Measurements from ENCODE around the gene MAS1. TPM values are rescaled to one million over a fixed set of nuclear protein-coding genes. Genes with fewer than 3 reads are reported as not detected.
A peak's percentile ranks its signal among the peaks of the same experiment; 100 is the strongest.
"Not testable (repeated sequence)": the region's sequence is repeated elsewhere in the genome, so short reads cannot be mapped to it uniquely, and the experiment has no call there.

Gene MAS1
- total RNA-seq (2014; rRNA removed; shearing (Covaris generic)), result not detected in 2 replicates
- polyA plus RNA-seq (2015; cell fraction: cytosol; rRNA removed), result not detected in 2 replicates
- polyA plus RNA-seq (2015; cell fraction: nucleus; rRNA removed), result not detected in 2 replicates

DNA sequence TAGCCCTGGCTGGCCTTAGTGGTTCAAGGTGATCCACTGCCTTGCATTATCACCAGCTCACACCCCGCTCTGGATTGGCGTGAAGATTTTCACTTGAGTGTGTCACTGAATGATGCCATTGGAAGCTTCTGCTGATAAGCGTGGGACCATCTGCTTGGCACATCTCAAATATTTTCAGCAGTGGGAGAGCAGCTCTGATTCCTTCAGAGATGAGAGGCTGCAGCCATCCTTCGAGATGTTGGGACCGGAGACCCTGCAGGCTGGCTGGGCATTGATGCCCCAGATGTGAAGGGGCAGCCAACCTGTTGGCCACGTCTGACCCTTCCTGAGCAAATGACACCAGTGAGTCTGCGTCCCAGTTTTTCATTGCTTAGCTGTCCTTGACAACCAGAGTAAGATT is at the start of gene MAS1:
MAS1 (plus strand) TSS at position 197 of the 400 bp plus-strand sequence. CDS start 15,968 bp downstream, outside the sequence.
- in situ Hi-C loops (cut with HindIII; ENCODE audit: low pct_unique_long_range_greater_than_20kb, low sequenced_read_pairs), result no loop called here
- DNase-seq (ENCODE audit: low read depth, low spot score), result no peak

DNA sequence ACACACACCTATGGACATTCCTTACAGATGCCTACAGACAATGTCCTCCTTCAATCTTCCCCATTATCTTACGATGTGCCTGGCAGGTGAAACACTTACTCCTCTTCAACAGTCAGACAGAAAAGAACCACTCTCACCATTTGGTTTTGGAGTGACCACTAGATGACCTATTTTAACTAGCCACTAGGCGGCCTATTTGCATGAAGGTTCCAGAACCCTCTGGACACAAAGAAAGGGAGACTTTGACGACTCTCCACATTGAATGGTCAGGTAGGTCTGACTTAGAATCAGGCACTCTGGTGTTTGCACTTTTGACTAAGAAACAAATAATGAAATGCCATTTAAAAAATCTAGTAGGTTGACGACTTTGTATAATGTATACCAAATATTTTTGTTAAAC is 48.8 kb upstream of the MAS1 start:
- in situ Hi-C loops (cut with HindIII; ENCODE audit: low pct_unique_long_range_greater_than_20kb, low sequenced_read_pairs), result no loop called here
- DNase-seq (ENCODE audit: low read depth, low spot score), result peak; percentile 43

DNA sequence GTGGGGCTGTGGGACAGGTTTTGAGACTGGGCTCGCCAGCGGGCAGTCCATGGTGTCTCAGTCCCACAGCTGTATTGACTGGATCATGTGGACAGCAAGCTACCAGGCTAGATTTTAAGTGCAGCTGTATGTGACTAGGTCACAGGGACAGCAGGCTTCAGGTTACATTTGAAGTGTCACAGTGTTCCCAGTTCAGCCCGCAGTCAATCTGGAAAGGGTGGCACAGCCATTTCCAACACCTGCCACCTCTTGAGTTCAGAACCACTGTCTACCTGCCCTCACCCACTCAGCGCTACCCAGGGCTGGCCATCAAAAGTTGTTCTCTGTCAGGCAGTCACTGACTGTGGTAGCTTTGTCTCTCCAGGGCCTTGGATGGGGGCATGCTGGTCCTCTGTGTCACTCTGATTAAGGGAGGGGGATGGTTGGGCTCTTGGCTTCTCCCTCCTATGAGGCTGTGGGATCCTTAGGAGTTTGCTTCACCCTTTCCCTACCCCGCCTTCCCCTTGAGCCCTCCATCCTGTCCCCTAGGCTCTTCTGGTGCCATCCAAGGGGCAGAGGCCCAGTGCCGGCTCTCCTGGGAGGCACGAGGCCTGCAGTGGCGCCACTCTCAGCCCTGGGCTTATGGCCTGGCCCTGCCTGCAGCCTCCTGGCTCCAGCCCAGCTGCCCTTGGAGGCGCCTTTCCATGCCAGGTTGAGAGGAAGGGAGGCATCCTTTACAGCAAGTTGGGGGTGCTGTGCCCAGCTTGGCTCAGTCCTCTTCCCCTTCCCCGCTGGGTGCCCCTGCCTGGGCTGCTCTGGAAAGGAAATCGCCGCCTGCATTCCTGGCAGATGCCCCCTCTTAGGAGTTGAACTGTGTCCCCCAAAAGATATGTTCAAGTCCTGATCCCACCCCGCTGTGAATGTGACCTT is 45.8 kb upstream of the MAS1 start:
- no peak for DNase-seq (ENCODE audit: low read depth, low spot score)
- in situ Hi-C loops (cut with HindIII; ENCODE audit: low pct_unique_long_range_greater_than_20kb, low sequenced_read_pairs), result no loop called here

DNA sequence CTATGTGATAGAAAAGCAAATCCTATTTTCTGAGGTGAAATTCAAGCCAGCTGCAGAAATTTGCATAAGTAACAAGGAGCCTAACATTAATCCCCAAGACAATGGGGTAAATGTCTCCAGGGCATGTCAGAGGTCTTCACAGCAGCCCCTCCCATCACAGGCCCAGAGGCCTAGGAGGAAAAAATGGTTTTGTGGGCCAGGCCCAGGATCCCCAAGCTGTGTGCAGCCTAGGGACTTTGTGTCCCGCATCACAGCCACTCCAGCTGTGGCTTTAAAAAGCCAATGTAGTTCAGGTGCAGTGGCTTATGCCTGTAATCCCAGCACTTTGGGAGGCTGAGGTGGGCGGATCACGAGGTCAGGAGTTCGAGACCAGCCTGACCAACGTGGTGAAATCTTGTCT is 42.2 kb upstream of the MAS1 start:
- in situ Hi-C loops (cut with HindIII; ENCODE audit: low pct_unique_long_range_greater_than_20kb, low sequenced_read_pairs); DNase-seq (ENCODE audit: low read depth, low spot score): not testable (repeated sequence)

DNA sequence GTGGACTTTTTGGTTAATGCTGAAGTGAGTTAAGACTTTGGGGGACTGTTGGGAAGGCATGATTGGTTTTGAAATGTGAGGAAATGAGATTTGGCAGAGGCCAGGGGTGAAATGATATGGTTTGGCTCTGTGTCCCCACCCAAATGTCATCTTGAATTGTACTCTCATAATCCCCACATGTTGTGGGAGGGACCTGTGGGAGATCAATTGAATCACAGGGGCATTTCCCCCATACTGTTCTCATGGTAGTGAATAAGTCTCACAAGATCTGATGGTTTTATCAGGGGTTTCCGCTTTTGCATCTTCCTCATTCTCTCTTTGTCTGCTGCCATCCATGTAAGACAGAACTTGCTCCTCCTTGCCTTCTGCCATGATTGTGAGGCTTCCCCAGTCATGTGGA is 40.9 kb upstream of the MAS1 start:
- in situ Hi-C loops (cut with HindIII; ENCODE audit: low pct_unique_long_range_greater_than_20kb, low sequenced_read_pairs); DNase-seq (ENCODE audit: low read depth, low spot score): not testable (repeated sequence)

DNA sequence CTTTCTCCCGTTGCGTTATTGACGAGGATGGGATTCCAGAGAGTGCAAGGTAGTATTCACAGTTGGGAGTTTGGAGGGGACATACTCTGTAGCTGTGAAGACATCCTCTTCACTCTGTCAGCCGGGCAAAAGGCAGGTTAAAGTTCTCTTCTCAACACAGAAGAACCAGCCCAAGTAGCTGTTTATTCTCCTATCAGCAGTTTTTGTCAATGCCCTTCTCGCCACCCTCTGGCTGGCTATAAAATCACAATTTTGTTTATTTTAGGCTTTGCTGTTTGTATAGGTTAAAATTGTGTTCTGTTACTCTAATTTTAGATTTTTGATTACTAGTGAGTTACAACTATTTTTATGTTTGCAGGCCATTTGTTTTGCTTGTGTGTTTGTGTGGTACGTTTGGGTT is 37.9 kb upstream of the MAS1 start:
- in situ Hi-C loops (cut with HindIII; ENCODE audit: low pct_unique_long_range_greater_than_20kb, low sequenced_read_pairs), result no loop called here
- peak; percentile 38 for DNase-seq (ENCODE audit: low read depth, low spot score)

DNA sequence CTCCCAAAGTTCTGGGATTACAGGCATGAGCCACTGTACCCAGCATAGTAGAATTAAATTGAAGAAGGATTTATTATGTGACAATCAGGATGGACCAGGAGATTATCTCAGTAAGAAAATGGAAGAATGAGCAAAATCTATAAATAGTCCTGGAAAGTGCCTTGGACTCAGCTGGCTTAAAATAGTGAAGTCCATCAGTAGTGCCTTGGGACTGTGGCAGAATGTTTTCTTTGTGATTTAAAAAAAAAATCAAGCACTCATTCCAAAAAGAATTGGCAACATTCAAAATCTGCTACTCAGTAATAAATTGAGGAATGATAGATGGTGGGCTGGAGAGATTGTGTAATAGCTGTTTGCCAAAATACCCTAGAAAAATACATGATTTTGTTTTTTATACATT is 37.0 kb upstream of the MAS1 start:
- in situ Hi-C loops (cut with HindIII; ENCODE audit: low pct_unique_long_range_greater_than_20kb, low sequenced_read_pairs), result no loop called here
- DNase-seq (ENCODE audit: low read depth, low spot score), result no peak

DNA sequence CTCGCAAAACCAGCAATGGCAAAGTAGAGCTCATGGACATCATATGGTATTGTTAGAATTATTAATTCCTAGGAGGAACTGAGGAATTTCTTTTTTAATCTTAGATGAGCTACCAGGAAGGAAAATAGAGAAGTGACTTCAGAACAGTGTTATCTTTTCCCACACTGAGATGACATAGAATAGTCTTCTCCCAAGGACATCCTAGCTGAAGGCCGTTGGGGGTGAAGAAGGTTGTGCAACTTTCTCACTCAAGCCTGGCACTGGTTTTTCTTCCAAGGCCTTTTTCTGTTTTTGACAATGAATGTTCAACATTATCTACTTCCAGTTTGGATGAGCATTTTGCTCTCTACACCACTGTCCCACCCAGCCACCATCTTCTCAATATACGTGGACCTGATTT is 35.8 kb upstream of the MAS1 start:
- no peak for DNase-seq (ENCODE audit: low read depth, low spot score)
- in situ Hi-C loops (cut with HindIII; ENCODE audit: low pct_unique_long_range_greater_than_20kb, low sequenced_read_pairs), result no loop called here

DNA sequence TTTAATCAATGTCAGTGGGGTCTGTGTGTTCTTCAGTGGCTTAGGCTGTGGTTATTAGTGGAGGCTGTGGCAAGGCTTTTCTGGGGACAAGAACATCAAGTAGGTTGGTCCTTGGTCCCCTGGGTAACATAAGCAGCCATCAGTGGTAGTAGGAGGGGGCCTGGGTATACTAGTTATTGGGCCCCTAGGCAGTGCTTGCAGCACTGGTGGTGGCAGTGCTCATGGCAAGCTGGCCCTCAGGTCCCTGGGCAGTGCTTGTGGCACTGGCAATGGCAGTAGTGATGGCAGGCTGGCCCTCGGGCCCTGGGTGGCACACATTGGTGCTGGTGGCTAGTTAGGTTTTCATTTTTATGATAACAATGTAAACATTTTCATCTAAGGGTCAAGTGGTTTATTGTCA is 32.5 kb upstream of the MAS1 start:
- DNase-seq (ENCODE audit: low read depth, low spot score), result no peak
- in situ Hi-C loops (cut with HindIII; ENCODE audit: low pct_unique_long_range_greater_than_20kb, low sequenced_read_pairs), result no loop called here

DNA sequence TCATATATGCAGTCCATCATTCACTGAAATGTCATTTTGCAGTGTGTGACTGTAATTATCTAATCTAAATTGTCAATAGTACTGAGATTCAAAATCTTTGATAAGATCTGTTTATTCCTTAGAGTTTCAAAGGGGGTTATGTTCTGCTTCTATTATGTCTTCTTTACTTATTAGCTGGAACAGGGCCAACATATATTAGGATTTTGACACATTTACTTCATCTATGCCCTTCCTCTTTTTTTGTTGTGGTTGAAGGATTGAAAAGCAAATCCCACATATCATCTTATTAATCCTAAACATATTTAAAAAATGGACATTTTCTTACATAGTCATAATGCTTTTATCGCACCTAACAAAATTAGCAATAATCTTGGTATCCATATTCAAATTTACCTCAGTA is 30.3 kb upstream of the MAS1 start:
- no peak for DNase-seq (ENCODE audit: low read depth, low spot score)
- in situ Hi-C loops (cut with HindIII; ENCODE audit: low pct_unique_long_range_greater_than_20kb, low sequenced_read_pairs), result no loop called here

DNA sequence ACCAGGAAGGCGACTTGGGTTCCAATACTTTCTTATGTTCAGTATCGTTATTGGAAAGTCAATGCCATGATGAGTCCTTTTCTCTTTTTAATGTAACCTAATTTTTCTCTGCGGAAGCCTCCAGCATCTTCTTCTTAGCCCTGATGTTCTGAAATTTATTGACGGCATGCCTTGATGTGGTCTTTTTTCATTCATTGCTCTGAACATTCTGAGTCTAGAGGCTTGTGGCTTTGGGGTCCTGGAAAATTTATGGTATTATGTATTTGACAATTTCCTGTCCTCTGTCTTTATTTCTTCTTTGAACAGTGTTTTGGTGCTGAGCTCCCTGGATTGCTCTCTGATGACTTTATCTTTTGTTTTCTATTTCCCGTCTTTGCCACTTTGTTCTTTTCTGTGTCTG is 28.7 kb upstream of the MAS1 start:
- no peak for DNase-seq (ENCODE audit: low read depth, low spot score)
- in situ Hi-C loops (cut with HindIII; ENCODE audit: low pct_unique_long_range_greater_than_20kb, low sequenced_read_pairs), result no loop called here

DNA sequence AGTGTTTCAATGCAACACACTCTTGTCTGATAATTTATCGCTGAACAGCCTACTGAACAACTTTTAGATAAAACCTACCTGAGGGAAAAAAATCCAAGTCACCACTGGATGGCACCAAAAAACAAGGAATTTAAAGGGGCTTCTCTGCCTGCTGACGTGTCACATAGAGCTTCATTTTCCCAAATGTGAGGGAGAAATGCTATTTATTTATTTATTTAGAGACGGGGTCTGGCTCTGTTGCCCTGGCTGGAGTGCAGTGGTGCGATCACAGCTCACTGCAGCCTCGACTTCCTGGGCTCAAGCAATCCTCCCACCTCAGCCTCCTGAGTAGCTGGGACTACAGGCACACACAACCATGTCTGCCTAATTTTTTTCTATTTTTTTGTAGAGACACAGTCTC is 27.4 kb upstream of the MAS1 start:
- peak; percentile 74 for DNase-seq (ENCODE audit: low read depth, low spot score)
- in situ Hi-C loops (cut with HindIII; ENCODE audit: low pct_unique_long_range_greater_than_20kb, low sequenced_read_pairs), result not testable (repeated sequence)

DNA sequence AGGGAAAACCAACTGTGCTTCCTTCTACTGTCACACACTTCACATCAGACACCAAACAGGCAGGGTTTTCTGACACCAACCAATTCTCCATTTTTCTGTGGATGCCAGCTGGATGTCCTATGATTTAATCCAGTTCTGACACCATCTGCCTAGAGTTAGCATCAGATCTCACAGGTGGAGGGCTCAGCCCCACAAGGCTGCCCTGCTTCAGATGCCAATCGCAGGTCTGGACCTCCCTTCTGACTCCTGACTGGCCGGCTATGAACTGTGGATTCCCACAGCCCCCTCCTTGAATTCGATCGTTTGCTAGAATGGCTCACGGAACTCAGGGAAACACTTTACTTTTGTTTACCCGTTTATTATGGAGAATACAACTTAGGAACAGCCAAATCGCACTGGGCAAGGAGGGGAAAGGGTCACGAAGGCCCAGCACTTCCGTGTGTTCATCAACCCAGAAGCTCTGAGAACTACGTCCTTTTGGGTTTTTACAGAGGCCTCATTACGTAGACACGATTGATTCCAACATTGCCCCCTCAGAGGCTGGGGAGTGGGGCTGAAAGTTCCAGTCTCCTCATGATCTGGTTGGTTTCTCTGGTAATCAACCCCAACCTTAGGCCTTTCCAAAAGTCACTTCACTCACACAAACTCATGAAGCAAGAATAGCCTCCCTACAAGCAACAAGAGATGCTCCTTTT is 25.4 kb upstream of the MAS1 start:
- in situ Hi-C loops (cut with HindIII; ENCODE audit: low pct_unique_long_range_greater_than_20kb, low sequenced_read_pairs), result no loop called here
- DNase-seq (ENCODE audit: low read depth, low spot score), result no peak

DNA sequence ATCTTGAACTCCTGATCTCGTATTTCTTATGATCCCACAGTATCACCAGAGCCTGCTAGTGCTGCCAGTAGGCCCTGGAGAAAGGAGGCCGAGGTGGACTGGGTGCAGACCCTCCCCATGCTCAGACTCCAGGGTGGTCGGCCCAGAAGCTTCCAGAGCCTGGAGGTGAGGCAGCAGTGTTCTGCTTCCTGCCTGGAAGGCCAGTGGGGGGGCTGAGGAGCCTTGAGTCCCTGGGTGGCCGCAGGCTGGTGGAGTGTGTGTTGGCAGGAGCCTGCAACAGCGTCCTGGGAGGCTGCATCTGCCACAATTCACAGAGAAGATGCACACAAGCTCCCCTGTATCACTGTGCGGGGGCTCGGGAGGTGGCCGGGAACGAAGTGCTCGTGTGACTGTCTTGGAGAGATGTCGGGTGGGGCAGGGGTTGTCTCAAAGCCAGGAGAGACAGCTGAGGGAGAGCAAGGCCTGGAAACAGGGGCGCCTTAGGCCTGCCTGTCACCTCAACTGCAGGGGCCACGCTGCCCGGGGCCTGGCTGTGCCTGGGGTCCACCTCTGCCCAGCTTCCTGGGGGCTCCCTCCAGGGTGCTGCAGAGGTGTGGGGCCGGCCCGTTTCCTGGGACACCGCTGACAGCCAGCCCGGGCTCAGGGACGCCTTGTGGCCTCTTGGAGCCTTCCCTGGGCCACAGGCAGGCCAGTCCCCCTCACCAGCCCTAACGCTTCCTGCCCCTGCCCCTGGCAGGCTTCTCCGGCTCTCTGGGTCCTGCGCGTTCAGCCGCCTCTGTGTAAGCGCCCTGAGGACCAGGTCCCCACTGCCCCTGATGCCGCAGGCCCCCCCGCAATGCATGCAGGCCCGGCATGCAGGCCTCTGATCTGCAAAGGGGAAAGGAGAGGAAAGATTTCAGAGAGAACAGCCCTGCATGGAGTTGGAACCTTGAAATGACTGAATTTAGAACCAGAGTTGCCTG is 24.2 kb upstream of the MAS1 start:
- in situ Hi-C loops (cut with HindIII; ENCODE audit: low pct_unique_long_range_greater_than_20kb, low sequenced_read_pairs), result no loop called here
- no peak for DNase-seq (ENCODE audit: low read depth, low spot score)

DNA sequence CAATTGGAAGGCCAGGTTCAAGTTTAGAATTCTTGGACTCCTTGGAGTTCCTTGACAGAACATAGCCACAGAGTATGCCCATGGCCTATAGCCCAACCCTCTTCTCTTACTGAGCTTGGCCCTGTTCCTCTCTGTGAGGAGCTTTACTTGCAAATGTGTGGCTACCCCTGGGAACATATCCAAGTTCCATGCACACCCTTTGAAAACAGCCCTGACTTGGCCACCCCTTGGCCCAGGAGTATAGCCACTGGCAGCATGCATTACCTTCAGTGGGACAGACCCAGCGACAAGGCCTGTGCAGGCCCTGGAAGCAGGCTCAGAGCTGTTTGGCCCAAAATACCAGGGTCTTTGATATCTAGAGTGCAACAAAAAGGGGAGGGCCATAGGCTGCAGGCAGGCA is 19.5 kb upstream of the MAS1 start:
- no peak for DNase-seq (ENCODE audit: low read depth, low spot score)
- in situ Hi-C loops (cut with HindIII; ENCODE audit: low pct_unique_long_range_greater_than_20kb, low sequenced_read_pairs), result no loop called here

DNA sequence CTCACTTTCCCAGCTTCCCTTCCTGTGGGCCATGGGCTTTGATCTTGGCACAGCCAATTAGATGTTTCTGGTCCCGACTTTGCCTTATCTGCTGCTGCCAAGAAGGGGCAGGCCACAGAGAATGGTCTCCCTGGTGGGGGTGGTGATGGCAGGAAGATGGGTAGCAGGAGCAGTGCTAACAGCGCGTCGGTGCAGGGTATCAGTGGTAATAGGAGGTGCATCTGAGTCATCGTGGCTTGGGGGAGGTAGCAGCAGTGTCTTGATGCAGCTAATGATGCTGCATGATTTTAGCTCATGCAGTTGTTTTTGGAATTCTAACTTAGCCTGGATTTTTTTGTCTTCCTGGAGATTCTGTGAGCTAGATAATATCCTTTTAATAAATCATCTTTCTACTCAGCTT is 18.9 kb upstream of the MAS1 start:
- in situ Hi-C loops (cut with HindIII; ENCODE audit: low pct_unique_long_range_greater_than_20kb, low sequenced_read_pairs), result no loop called here
- no peak for DNase-seq (ENCODE audit: low read depth, low spot score)

DNA sequence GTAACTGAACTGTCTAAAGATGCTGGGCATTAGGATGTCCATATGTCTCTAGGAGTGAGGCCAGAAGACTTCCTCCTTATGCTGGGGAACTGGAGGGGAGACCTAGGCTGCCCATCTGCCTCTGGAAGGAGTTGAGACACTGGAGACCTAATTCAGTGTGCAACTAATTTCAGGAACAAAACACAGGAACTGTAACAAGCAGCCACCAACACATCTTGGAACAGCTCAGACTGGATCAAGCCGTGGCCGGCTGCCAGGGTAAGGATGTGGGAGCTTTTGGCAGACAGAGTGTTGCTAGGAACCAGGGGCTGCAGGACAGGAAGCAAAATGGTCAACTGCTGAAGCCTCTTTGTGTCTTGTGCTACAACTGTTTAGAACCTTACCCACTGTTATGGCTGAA is 16.4 kb upstream of the MAS1 start:
- no peak for DNase-seq (ENCODE audit: low read depth, low spot score)
- in situ Hi-C loops (cut with HindIII; ENCODE audit: low pct_unique_long_range_greater_than_20kb, low sequenced_read_pairs), result no loop called here

DNA sequence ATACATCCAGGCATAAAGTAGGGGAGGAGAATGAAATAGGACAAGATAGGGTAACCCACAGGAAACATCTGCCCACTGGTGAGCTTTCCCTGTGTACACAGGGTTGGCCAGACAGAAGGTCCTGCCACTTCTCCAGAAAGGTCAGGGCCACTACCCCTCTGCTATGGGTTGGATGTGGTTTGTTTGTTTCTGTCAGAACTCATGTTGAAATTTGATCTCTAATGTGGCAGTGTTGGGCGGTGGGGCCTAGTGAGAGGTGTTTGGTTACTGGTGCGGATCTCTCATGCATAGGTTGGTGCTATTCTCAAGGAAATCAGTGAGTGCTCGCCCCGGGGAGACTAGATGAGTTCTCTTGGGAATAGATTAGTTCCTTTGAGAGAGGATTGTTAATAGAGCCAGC is 15.6 kb upstream of the MAS1 start:
- in situ Hi-C loops (cut with HindIII; ENCODE audit: low pct_unique_long_range_greater_than_20kb, low sequenced_read_pairs), result no loop called here
- no peak for DNase-seq (ENCODE audit: low read depth, low spot score)

Data from SK-MEL-5 (cell line).